H1 (cell line): ENCODE data around the gene ZNF532. TPM values are rescaled to one million over a fixed set of nuclear protein-coding genes. Genes with fewer than 3 reads are reported as not detected.
A peak's percentile ranks its signal among the peaks of the same experiment; 100 is the strongest.

ENCODE experiments used
- CTCF ChIA-PET: fragments of 300-600 bp; sonication (Branson Sonifier 250); formaldehyde crosslinking; loops from one replicate; lab custom pipeline; 2021; ENCODE audit not compliant: partially characterized antibody; lab: Charles Lee
- POLR2A ChIA-PET: fragments of 300-600 bp; sonication (Branson Sonifier 250); formaldehyde crosslinking; loops from one replicate; lab custom pipeline; 2021; ENCODE audit warnings: inconsistent platforms; ENCODE audit not compliant: partially characterized antibody; lab: Charles Lee
- DNase-seq, 2 experiments: peaks; one replicate each; pipeline versions ENCODE4 v3.0.0 to v3.0.0-alpha.2; 2010 to 2022; ENCODE audit warnings: low spot score in 2 of 2, low read depth in 1 of 2, mixed read lengths in 1 of 2
- FAIRE-seq: peaks from 2 replicates; lab custom pipeline; 2011; peaks lifted over from hg19 to GRCh38; lab: Jason Lieb, UNC
- H2AFZ ChIP-seq: 2 replicates; pipeline ENCODE4 v1.8.1; 2012; ENCODE audit warnings: low read length, inconsistent platforms
- H2AK5ac ChIP-seq: 2 replicates; pipeline ENCODE4 v1.6.1; 2013; ENCODE audit warnings: low read depth, low read length
- H2BK120ac ChIP-seq: replicated peaks from 2 replicates; pipeline ENCODE3; 2013; ENCODE audit warnings: low read depth, low read length, inconsistent platforms
- H2BK12ac ChIP-seq: 2 replicates; pipeline ENCODE4 v1.6.1; 2013; ENCODE audit warnings: low read depth, low read length
- H2BK15ac ChIP-seq: 2 replicates; pipeline ENCODE4 v1.6.1; 2013; ENCODE audit warnings: low read length
- H2BK20ac ChIP-seq: 2 replicates; pipeline ENCODE4 v1.6.1; 2013; ENCODE audit warnings: low read length
- H2BK5ac ChIP-seq: 2 replicates; pipeline ENCODE4 v1.6.1; 2013; ENCODE audit warnings: low read depth, low read length
- H3K14ac ChIP-seq: 2 replicates; pipeline ENCODE4 v1.6.1; 2013; ENCODE audit warnings: inconsistent platforms; ENCODE audit not compliant: insufficient read length
- H3K18ac ChIP-seq: 2 replicates; pipeline ENCODE4 v1.6.1; 2013; ENCODE audit warnings: low read length; ENCODE audit errors: extremely low read depth
- H3K23ac ChIP-seq: 2 replicates; pipeline ENCODE4 v1.6.1; 2013; ENCODE audit warnings: inconsistent platforms; ENCODE audit not compliant: insufficient read length
- H3K23me2 ChIP-seq: 2 replicates; pipeline ENCODE4 v1.6.1; 2013; ENCODE audit warnings: low read depth, low read length
- H3K27ac ChIP-seq: 2 replicates; pipeline ENCODE4 v1.6.1; 2011; ENCODE audit warnings: low read depth, low read length, inconsistent platforms
- H3K27me3 ChIP-seq, 4 experiments: replicated peaks in 1 of 4; 1 replicate in 1 of 4; 2 replicates in 3 of 4; pipeline versions ENCODE4 v1.6.1 to v1.8.1; 2011 to 2013; ENCODE audit warnings: low read length in 3 of 4, mild to moderate bottlenecking in 3 of 4, inconsistent platforms in 2 of 4, mixed read lengths in 2 of 4, moderate library complexity in 1 of 4; ENCODE audit not compliant: control insufficient read depth in 3 of 4, insufficient read depth in 3 of 4; ENCODE audit errors: extremely low read depth in 1 of 4
- H3K36me3 ChIP-seq, 4 experiments: 2 replicates each; pipeline versions ENCODE4 v1.6.1 to v1.8.1; 2011 to 2013; ENCODE audit warnings: mild to moderate bottlenecking in 4 of 4, low read length in 3 of 4, moderate library complexity in 2 of 4, control low read depth in 1 of 4, inconsistent platforms in 1 of 4; ENCODE audit not compliant: insufficient read depth in 4 of 4, control insufficient read depth in 2 of 4
- H3K4ac ChIP-seq: replicated peaks from 2 replicates; pipeline ENCODE3; 2013; ENCODE audit warnings: low read length, low read depth, mixed read lengths, inconsistent platforms; ENCODE audit not compliant: insufficient read length
- H3K4me1 ChIP-seq, 4 experiments: replicated peaks in 1 of 4; 1 replicate in 1 of 4; 2 replicates in 3 of 4; pipeline versions ENCODE4 v1.6.1 to v1.8.1; 2011 to 2013; ENCODE audit warnings: low read length in 3 of 4, inconsistent platforms in 2 of 4, mixed read lengths in 1 of 4; ENCODE audit not compliant: insufficient read depth in 4 of 4, control insufficient read depth in 3 of 4
- H3K4me2 ChIP-seq, 2 experiments: 2 replicates each; pipeline versions ENCODE4 v1.6.1 to v1.8.1; 2011 to 2013; ENCODE audit warnings: low read depth in 2 of 2, low read length in 2 of 2, control low read depth in 1 of 2, inconsistent platforms in 1 of 2, mild to moderate bottlenecking in 1 of 2; ENCODE audit not compliant: insufficient read depth in 1 of 2
- H3K4me3 ChIP-seq, 4 experiments: fragments of 200-600, 300-600 bp in 1 of 4; sonication (generic), shearing (Covaris generic), sonication (Bioruptor Twin) in 1 of 4; 2 replicates each; pipeline versions ENCODE4 v1.5.1 to v1.8.1; 2011 to 2016; ENCODE audit warnings: low read length in 4 of 4, low read depth in 3 of 4, control low read depth in 2 of 4, inconsistent platforms in 2 of 4, mild to moderate bottlenecking in 2 of 4, mixed read lengths in 1 of 4, moderate library complexity in 1 of 4; ENCODE audit not compliant: insufficient read depth in 2 of 4; ENCODE audit errors: extremely low read depth in 1 of 4
- H3K56ac ChIP-seq: replicated peaks from 2 replicates; pipeline ENCODE3; 2013; ENCODE audit warnings: low read depth, mild to moderate bottlenecking, mixed read lengths, low read length, inconsistent platforms; ENCODE audit not compliant: insufficient read length
- H3K79me1 ChIP-seq: 2 replicates; pipeline ENCODE4 v1.6.1; 2013; ENCODE audit warnings: low read depth, low read length, control low read depth
- H3K79me2 ChIP-seq, 2 experiments: 2 replicates each; pipeline versions ENCODE4 v1.6.1 to v1.8.1; 2012 to 2013; ENCODE audit warnings: low read length in 2 of 2, mild to moderate bottlenecking in 2 of 2, inconsistent platforms in 1 of 2; ENCODE audit not compliant: insufficient read depth in 2 of 2, control insufficient read depth in 1 of 2
- H3K9ac ChIP-seq, 4 experiments: replicated peaks in 1 of 4; 1 replicate in 1 of 4; 2 replicates in 3 of 4; pipeline versions ENCODE4 v1.6.1 to v1.8.1; 2011 to 2013; ENCODE audit warnings: low read depth in 3 of 4, low read length in 3 of 4, control low read depth in 2 of 4, mild to moderate bottlenecking in 2 of 4, moderate library complexity in 2 of 4, inconsistent platforms in 1 of 4; ENCODE audit errors: extremely low read depth in 1 of 4
- H3K9me3 ChIP-seq, 2 experiments: 2 replicates each; pipeline versions ENCODE4 v1.6.1 to v1.8.1; 2012 to 2013; ENCODE audit warnings: mild to moderate bottlenecking in 2 of 2, moderate library complexity in 2 of 2, control low read depth in 1 of 2, inconsistent platforms in 1 of 2, low read depth in 1 of 2, low read length in 1 of 2, mixed read lengths in 1 of 2; ENCODE audit not compliant: insufficient read depth in 2 of 2
- H4K20me1 ChIP-seq, 2 experiments: replicated peaks in 1 of 2; 2 replicates each; pipeline versions ENCODE3 to v1.8.1; 2011 to 2013; ENCODE audit warnings: inconsistent platforms in 2 of 2, low read length in 2 of 2, mild to moderate bottlenecking in 1 of 2; ENCODE audit not compliant: insufficient read depth in 2 of 2, control insufficient read depth in 1 of 2
- H4K5ac ChIP-seq: 2 replicates; pipeline ENCODE4 v1.6.1; 2013; ENCODE audit warnings: low read length, low read depth, mixed read lengths, inconsistent platforms; ENCODE audit not compliant: insufficient read length
- H4K8ac ChIP-seq: 2 replicates; pipeline ENCODE4 v1.8.0; 2013; ENCODE audit warnings: mild to moderate bottlenecking, moderate library complexity, low read length, inconsistent platforms; ENCODE audit not compliant: insufficient read depth; ENCODE audit errors: extremely low read depth
- H4K91ac ChIP-seq: replicated peaks from 2 replicates; pipeline ENCODE3; 2013; ENCODE audit warnings: low read length, mixed read lengths, inconsistent platforms; ENCODE audit not compliant: insufficient read length
- RAD21 ChIP-seq, 2 experiments: IDR thresholded peaks in 1 of 2; conservative IDR thresholded peaks in 1 of 2; 2 replicates each; pipeline ENCODE4 v1.6.1; 2011; ENCODE audit warnings: low read depth in 2 of 2, low read length in 2 of 2, improper control_type of control experiment in 1 of 2, inconsistent platforms in 1 of 2, mild to moderate bottlenecking in 1 of 2, moderate library complexity in 1 of 2
- RBBP5 ChIP-seq: IDR thresholded peaks from 2 replicates; pipeline ENCODE4 v1.7.1; 2012; ENCODE audit warnings: low read depth, mild to moderate bottlenecking, inconsistent platforms, low read length, moderate library complexity, borderline replicate concordance
- SAP30 ChIP-seq: fragments of 300-600 bp; sonication (generic); IDR thresholded peaks from 2 replicates; pipeline ENCODE4 v1.7.1; 2012; ENCODE audit warnings: low read length, moderate library complexity, mild to moderate bottlenecking, inconsistent platforms; ENCODE audit not compliant: insufficient read depth, insufficient replicate concordance
- SP1 ChIP-seq: IDR thresholded peaks from 2 replicates; pipeline ENCODE4 v1.6.1; 2011; ENCODE audit warnings: low read depth, low read length
- SUZ12 ChIP-seq: fragments of 200-600 bp; sonication (generic); IDR thresholded peaks from 2 replicates; pipeline ENCODE4 v1.6.1; 2012; ENCODE audit warnings: mild to moderate bottlenecking, inconsistent platforms, low read length, moderate library complexity, mixed read lengths
- TEAD4 ChIP-seq: IDR thresholded peaks from 2 replicates; pipeline ENCODE4 v1.6.1; 2012; ENCODE audit warnings: low read depth, low read length, inconsistent platforms, mixed read lengths
- WGBS, 2 experiments: shearing (Covaris generic) in 1 of 2; methylation state at CpG; one replicate each; pipeline versions ENCODE4 v1.1.6 to v1.1.7; 2013 to 2015; ENCODE audit warnings: low lambda C conversion rate in 2 of 2, mixed read lengths in 2 of 2, inconsistent platforms in 1 of 2, low coverage in 1 of 2, missing lambda C conversion rate in 1 of 2; ENCODE audit not compliant: insufficient replicate concordance in 2 of 2, insufficient coverage in 1 of 2, insufficient read length in 1 of 2; ENCODE audit errors: extremely low coverage in 1 of 2, missing lambda C conversion rate in 1 of 2; 5-methylcytosine and 5-hydroxymethylcytosine counted together
- polyA plus RNA-seq, 7 experiments: library from polyadenylated mRNA; depleted of rRNA in 3 of 7; stranded (reverse) in 5 of 7; unstranded in 2 of 7; fragments of >200 nt in 5 of 7; fragments of 200-250 nt in 2 of 7; gene quantifications; 1 replicate in 5 of 7; 2 replicates in 1 of 7; 4 replicates in 1 of 7; pipeline versions ENCODE4 v1.2.1 to v1.2.3, GENCODE V29; 2011 to 2013; ENCODE audit warnings: missing spikeins in 2 of 7, mixed read lengths in 2 of 7
- total RNA-seq: library from RNA; stranded (reverse); fragmentation: NEBNext Ultra II Directional; extraction: Animal tissue kit (Norgen Biotek cat#: 25700); gene quantifications from 2 replicates; pipeline ENCODE4 v1.2.1, GENCODE V29; 2021

The ZNF532 gene
- total and polyA plus RNA-seq, 2 of the 8 experiments (the other 6 are each of a cell fraction or from before 2014, with no cell fraction given), result 143 to 240 TPM

GRCh38 chr18:59033974-59034373 lies 169.3 kb downstream of the ZNF532 start:
- H2BK120ac ChIP-seq, result no peak overlapping the region
- H4K91ac ChIP-seq, result no peak overlapping the region
- FAIRE-seq, result no peak
- no peaks in the 10 kb centered on the region for H3K79me2 ChIP-seq
- H2BK20ac ChIP-seq, result no peak overlapping the region
- CTCF ChIA-PET, result interaction anchor here (0.7 to 1.9 kb wide), 5 partner anchors 9 to 265 kb away, joined by 3 to 7 read pairs (median 4); no protein-coding TSS in a partner anchor
- H3K4me2 ChIP-seq, result no peak overlapping the region
- H3K9me3 ChIP-seq, result no peaks in the 10 kb centered on the region
- no peak overlapping the region for H2AK5ac ChIP-seq
- no peak overlapping the region for H3K27ac ChIP-seq
- no peak overlapping the region for H3K18ac ChIP-seq
- no peak overlapping the region for H2BK5ac ChIP-seq
- H2BK15ac ChIP-seq, result no peak overlapping the region
- H4K5ac ChIP-seq, result no peak overlapping the region
- H3K79me1 ChIP-seq, result no peaks in the 10 kb centered on the region
- H3K4ac ChIP-seq, result no peak overlapping the region
- H3K36me3 ChIP-seq, result no peaks in the 10 kb centered on the region
- H4K8ac ChIP-seq, result no peak overlapping the region
- H3K27me3 ChIP-seq, result no peaks in the 10 kb centered on the region
- no peak overlapping the region for H3K4me3 ChIP-seq
- H4K20me1 ChIP-seq, result no peaks in the 10 kb centered on the region
- H3K23ac ChIP-seq, result no peak overlapping the region
- POLR2A ChIA-PET, result no interaction called here
- H3K9ac ChIP-seq, result no peak overlapping the region
- no peak overlapping the region for H3K56ac ChIP-seq
- H2AFZ ChIP-seq, result no peak overlapping the region
- no peak overlapping the region for H3K14ac ChIP-seq
- peak in 1 of 2 experiments; percentile 29 for DNase-seq
- H3K4me1 ChIP-seq, result peaks cover 0 to 3% (median 1%) of the 10 kb centered on the region in 4 experiments; a peak in 3 of 7 replicates
- TF ChIP-seq RAD21 (IDR thresholded peaks at IDR 0.05 in 1 of 2, conservative IDR thresholded peaks at IDR 0.05 in 1 of 2; ENCODE audit: low read depth in 2 of 2, low read length in 2 of 2) (no peak), SAP30 (no peak), TEAD4 (no peak), SUZ12 (no peak), RBBP5 (no peak), SP1 (no peak)
- TF ChIP-seq, all 59 proteins: peak for 0
- H3K23me2 ChIP-seq, result no peaks in the 10 kb centered on the region
- H2BK12ac ChIP-seq, result no peak overlapping the region
- 88% methylated on average over 5 of the region's 5 CpGs; no CpG with 5 or more reads in 1 of the 2 experiments for WGBS, 2 experiments
